ENCODE data around the gene PTP4A2.

Gene PTP4A2

DNA sequence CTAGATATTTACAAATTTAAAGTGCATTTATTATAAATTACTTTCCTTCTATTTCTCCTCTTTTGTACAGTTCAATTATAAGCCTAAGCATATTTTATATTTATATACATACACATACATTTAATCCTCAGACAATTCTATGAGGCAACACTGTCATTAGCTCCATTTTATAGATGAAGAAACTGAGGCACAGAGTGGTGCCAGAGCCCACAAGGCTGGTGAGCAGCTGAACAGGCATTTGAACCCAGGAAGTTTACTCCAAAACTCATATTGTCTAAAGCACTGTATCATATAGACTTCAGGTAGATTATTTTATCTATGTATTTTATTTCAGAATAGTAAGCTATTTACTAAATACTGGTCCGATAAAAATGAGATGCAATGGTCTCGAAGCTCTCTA is 52.3 kb downstream of the PTP4A2 start:
- DNase-seq (ENCODE audit: low spot score): no peak

DNA sequence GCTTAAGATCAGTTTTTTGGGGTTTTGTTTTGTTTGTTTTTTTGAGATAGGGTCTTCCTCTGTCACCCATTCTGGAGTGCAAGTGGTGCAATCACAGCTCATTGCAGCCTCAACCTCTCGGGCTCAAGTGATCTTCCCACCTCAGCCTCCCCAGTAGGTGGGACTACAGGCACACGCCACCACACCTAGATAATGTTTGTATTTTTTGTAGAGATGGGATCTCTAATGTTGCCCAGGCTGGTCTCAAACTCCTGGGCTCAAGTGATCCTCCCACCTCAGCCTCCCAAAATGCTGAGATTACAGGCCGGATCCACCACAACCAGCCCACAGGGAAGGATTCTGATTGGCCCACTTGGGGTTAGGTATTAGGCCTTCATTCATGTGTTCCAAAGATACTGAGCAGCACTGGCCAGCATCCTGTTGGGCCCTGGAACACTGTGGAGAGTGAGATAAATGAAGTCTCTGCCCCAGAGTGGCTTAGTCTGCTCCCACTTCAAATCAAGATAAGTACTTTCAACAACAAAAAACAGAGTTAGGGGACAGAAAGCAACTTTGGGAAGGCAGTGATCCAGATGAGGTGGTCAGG is 54.7 kb downstream of the PTP4A2 start:
- no peak for DNase-seq (ENCODE audit: low spot score)

DNA sequence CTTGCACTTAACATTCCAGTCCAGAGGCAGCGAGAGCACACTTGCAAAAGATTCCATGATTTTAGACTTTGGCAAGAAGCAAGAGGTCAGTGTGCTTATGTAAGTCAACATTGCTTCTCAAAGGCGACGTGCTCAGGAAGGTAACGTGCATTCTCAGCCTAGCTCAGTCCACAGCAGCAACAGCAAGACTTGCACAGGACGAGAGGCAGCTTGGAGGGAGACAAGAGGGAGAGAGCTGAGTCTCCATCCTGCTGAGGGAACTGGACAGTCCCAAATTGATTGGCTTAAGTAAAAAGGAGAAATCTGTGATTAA is 56.5 kb downstream of the PTP4A2 start:
- no peak for DNase-seq (ENCODE audit: low spot score)

DNA sequence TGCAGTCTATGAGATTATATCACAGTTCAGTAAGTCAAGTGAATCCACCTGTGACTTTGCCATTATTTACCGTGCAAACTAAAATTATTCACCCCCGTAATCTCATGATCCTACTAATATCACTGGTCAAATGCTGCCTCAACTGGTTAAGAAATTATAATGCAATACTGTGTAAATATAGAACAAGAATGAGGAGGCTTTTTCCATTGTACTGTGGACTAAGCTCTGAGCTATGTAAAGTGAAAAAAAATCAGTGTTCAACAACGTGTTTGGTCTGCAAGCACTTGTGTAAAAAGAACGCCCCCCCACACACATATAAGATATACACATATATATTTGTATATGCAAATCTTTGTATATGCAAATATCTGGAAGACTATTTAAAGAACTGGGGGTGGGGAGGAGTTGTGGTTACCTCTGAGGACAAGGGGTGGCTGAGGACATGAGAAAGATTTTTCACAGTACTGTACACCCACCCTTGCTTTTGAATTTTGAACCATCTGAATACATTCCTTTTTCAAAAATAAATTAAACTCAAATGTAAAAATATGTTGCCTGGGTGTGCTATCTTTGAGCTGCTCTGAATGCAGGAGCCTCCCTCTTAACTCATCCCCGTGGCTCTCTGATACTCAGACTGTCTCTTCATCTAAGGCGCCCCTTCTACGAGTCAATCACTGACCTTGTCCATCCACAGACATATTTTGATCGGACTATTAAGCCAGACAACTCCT is 57.0 kb downstream of the PTP4A2 start:
- DNase-seq (ENCODE audit: low spot score): no peak

DNA sequence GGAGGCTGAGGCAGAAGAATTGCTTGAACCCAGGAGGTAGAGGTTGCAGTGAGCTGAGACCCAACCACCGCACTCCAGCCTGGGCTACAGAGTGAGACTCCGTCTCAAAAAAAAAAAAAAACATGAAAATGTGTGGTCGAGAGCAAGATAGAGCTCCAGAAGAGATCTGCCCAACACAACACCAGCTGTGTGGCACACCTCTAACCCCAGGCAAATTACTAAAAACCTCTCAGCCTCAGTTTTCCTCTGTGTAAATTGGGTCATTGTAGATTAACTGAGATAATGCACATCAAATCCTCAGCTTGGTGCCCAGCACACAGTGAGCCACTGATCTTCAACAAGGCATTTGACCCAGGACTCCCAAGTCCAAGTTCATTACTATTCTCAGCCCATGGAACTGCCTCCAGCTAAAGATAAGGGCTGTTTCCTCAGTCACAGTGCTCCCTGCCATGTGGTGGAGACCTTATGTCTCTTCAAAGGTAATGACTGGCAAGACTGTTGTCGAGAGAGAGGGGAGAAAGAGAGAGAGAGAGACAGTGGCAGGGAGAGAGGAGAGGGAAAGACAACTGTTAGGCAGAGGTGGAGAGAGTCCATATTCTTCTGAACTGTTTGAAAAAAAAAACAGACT is 58.1 kb downstream of the PTP4A2 start:
- DNase-seq (ENCODE audit: low spot score): no peak

DNA sequence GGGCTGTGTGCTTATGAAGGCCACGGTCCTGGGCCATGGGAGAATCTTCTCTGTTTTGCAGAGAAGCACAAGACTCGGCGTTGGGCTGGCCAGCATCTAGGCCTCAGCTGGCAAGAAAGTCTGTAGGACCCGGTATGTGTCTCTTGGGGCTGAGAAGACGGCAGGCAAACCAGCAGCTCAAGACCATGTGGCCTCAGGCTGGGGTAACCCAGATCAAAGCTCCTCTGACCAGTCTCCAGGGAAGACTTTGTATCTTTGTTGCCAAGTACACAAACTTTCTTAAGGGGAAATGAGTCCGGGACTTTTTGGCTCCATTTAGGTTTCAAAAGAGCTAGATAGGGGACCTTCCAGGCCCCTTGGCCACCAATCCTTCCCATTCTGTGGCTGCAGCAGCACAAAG is 60.1 kb downstream of the PTP4A2 start:
- DNase-seq (ENCODE audit: low spot score): no peak

DNA sequence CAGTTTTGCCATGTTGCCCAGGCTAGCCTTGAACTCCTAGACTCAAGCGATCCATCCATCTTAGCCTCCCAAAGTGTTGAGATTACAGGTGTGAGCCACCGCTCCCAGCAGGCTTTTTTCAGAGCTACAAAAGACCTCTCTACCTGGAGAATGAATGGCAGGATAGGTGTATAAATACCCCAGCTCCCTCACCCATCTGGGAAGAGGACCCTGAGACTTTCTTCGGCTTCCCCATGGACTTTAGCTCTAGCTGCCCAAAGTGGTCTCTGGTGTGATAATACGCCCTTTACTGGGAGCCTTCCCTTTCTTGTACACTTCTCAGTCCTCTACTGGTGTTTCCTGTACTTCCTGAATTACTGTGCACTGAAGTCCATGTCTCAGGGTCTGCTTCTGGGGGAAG is 60.6 kb downstream of the PTP4A2 start:
- no peak for DNase-seq (ENCODE audit: low spot score)

DNA sequence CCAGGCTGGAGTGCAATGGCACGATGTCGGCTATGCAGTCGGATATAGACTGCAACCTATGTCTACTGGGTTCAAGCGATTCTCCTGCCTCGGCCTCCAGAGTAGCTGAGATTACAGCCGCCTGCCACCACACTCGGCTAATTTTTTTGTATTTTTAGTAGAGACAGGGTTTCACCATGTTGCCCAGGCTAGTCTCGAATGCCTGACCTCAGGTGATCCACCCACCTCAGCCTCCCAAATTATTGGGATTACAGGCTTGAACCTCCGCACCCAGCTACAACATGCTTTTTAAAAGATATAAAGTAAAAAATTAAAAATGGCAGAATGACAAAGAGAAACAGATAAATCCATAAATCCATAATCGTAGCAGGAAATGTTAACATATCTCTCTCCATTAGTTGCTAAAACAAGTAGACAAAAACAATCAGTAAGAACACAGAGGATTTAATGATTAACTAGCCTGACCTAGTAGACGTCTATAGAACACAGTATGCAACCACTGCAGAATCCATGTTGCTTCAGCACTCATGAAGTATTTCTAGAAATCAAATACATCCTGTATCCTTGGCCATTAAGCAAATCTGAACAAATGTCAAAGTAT is 62.4 kb downstream of the PTP4A2 start:
- DNase-seq (ENCODE audit: low spot score): no peak

DNA sequence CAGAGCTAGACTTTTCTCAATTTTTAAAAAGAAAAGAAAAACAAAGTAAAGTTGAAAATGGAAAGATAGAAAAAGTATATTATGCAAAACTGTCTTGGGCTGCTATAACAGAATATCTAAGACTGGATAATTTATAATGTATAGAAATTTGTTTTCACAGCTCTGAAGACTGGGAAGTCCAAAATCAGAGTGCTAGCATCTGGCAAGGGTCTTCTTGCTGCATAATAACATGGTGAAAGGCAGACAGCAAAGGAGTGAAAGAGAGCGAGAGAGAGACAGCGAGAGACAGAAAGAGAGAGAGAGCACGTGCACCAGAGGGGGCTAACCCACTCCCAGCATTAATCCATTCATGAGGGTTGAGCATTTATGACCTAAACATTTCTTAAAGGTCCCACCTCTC is 63.2 kb downstream of the PTP4A2 start:
- DNase-seq (ENCODE audit: low spot score): no peak

DNA sequence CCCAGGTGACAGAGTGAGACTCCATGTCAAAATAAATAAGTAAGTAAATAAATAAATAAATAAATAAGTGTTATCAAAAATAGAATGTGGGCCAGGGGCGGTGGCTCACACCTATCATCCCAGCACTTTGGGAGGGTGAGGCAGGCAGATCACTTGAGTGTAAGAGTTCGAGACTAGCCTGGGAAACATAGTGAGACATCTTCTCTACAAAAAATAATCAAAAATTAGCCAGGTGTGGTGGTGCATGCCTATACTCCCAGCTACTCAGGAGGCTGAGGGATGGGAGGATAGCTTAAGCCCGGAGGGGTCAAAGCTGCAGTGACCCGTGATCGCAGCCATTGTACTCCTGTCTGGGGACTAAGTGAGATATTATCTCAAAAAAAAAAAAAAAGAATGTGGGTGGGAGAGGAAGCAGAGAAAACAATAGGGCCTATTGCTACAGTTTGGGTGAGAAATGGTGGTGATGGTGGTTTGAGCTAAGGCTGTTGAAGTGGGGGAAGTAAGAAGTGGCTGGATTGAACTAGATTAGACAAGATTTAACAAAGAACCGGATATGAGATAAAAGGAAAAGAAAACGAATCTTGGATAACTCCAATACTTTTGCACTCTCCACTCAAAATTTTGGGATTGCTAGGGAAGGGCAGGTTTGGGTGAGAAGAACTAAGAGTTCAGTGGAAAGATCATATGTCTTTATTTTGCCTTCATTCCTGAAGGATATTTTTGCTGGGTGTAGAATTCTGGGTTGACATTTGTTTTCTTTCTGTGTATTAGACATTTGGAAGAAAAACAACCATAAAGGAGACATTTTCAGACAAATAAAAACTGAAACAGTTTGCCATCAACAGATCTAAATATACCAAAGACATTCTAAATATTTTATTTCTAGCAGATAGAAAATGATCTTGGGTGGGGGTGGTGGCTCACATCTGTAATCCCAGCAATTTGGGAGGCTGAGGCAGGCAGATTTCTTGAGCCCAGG is 65.2 kb downstream of the PTP4A2 start:
- no peak for DNase-seq (ENCODE audit: low spot score)

DNA sequence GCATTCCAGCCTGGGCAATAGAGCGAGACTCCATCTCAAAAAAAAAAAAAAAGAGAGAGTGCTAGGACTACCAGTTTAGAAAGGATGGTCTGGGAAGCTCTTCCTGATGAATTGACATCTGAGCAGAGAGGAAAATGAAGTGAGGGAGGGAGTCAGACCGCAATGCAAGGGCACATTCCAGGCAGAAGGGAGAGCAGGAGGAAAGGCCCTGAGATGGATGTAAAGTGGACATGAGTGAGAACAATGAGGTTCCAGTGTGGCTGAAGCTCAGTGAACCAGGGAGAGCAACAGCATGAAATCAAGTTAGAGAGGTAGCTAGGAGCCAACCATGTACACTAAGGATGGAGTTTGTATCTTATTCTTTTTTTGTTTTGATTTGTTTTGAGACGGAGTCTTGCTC is 66.5 kb downstream of the PTP4A2 start:
- DNase-seq (ENCODE audit: low spot score): no peak

DNA sequence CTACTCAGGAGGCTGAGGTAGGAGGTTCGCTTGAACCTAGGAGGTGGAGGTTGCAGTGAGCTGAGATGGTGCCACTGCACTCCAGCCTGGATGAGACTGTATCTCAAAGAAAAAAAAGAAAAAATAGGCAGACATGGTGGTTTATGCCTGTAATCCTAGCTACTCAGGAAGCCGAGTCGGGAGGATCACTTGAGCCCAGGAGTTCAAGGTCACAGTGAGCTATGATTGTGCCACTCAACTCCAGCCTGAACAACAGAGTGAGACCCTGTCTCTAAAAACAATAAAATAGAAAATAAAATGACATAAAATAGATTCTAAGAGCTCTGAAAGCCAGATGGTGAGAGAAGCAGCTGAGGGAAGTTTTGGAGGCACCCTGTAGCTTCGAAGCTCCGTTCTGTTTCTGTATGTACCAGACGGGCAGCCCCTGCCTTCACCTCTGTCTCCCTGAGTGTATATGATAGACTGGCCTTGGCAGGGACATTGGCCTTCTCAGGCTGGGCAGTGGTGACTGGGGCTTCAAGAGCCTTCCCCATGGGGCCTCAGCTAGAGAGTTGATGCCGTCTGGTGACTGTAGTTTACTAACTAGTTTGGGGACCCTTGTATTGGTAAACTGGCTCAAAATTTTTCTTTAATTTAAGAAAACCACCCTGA is 68.0 kb downstream of the PTP4A2 start:
- no peak for DNase-seq (ENCODE audit: low spot score)

DNA sequence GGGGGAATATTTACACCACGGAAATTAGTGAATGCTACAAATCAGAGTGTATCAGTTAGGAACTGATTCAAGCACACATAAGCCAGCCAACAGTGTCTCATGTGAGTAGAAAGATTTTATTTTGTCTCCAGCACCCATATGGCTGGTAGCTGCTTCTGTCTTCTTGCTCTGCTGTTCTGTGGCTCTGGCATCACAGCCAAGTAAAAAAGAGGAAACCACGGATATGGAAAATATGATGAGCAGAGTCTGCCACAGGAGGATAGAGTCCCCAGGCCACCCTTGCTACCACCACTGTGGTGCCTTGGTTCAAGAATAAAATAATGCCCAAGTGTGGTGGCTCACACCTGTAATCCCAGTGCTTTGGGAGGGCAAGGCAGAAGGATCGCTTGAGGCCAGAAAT is 68.7 kb downstream of the PTP4A2 start:
- no peak for DNase-seq (ENCODE audit: low spot score)

DNA sequence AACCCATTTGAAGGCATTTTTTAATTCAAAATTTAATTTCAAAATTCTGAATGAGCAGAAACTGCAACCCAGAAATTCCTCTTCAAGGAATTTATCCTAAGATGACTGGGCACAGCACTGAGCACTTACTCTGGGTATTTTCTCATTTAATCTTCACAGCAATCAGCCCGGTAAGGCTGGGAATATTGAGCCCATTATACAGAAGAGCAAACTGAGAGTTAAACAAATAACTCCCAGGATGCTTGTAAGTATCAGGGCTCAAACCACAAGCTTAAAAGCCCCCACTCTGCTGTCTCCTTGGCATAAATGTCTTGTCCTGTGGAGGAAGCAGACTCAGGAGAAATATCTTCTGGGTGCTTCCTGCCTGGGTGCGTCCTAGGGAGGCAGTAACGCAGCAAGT is 69.3 kb downstream of the PTP4A2 start:
- DNase-seq (ENCODE audit: low spot score): no peak

DNA sequence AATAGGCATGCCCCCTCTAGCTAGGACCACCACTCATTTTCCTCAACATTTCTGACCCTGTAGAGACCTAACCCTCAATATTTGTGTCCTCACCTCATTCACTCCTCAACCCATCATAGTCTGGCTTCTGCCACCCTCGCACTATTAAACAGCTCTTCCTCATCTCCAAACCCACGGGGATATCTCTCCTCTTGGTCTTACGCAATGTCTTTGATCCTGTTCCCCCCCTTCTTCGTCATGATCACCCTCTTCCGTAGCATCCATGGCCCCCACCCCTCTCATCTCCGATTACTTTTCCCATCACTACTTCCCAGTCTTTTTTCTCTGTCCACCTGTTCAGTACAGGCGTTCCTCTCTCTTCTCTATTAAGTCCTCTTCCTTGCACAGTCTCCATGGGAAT is 70.6 kb downstream of the PTP4A2 start:
- DNase-seq (ENCODE audit: low spot score): no peak

DNA sequence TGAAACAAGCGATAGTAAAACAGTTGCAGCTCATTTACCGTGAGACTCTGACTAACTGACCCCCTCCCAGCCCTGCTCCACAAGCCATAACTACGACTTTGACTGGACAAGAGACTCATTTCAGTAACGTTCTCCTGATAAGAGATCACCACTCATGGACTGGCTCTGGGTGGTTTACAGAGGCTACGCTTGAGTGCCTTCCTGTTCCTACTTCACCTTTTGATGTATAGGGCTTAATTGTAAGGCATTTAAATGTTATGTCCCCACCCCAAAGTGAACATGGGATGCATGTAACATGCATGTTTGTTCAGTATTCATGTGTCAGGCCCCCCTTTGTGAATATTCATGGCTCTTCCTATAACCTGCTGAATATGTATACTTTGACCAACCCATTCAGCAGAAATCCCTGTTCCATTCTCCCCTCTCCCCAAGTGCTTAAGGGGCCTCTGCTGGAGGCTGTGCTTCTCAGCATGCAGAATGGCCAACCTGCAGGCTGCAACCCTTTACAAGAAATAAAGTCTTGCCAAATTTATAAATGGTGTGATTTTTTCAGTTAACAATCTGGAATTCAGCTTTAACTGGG is 71.6 kb downstream of the PTP4A2 start:
- no peak for DNase-seq (ENCODE audit: low spot score)

DNA sequence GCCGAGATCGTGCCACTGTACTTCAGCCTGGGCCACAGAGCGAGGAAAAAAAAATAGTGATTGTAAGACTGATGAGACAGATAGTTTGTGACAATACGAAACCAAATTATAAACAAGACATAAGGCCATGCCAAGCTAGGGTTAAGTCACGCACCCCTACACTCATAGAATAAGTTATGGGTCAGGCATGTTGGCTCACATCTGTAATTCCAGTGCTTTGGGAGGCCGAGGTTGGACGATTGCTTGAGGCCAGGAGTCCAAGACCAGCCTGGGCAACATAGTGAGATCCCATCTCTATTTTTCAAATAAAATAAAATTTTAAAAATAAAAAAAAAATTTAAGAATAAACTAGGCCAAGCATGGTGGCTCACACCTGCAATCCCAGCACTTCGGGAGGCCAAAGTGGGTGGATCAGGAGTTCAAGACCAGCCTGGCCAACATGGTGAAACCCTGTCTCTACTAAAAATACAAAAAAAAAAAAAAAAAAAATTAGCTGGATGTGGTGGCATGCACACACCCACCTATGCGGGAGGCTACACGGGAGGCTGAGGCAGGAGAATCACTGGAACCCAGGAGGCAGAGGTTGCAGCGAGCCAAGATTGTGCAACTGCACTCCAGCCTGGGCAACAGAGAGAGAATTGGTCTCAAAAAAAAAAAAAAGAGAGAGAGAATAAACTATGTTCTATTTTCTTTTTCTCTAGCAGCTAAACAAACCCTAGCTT is 72.3 kb downstream of the PTP4A2 start:
- no peak for DNase-seq (ENCODE audit: low spot score)

DNA sequence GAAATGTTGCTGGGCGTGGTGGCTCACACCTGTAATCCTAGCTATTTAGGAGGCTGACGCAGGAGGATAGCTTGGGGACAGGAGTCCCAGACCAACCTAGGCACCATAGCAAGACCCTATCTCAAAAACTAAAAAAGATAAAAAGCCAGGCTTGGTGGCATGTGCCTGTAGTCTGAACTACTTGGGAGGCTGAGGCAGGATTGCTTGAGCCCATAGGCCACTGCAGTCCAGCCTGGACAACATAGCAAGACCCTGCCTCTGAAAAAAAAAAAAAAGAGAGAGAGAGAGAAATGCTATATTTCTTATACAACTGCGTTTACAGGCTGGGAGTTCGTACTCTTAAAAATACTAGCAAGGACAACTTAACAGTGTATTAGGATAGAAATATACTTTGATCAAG is 76.1 kb downstream of the PTP4A2 start:
- no peak for DNase-seq (ENCODE audit: low spot score)

DNA sequence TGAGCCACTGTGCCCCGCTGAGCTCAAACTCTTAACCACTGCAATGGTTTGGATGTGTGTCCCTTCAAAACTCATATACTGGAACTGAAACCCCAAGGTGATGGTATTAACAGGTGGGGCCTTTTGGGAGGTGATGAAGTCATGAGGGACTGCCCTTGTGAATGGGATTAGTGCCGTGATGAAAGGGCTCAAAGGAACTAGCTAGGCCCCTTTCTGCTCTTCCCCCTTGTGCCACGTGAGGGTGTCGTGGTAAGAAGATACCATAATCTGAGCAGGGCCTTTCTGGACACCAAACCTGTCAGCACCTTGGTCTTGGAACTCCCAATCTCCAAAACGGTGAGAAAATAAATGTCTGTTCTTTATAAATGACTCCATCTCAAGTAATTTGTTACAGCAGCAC is 76.8 kb downstream of the PTP4A2 start:
- DNase-seq (ENCODE audit: low spot score): no peak

DNA sequence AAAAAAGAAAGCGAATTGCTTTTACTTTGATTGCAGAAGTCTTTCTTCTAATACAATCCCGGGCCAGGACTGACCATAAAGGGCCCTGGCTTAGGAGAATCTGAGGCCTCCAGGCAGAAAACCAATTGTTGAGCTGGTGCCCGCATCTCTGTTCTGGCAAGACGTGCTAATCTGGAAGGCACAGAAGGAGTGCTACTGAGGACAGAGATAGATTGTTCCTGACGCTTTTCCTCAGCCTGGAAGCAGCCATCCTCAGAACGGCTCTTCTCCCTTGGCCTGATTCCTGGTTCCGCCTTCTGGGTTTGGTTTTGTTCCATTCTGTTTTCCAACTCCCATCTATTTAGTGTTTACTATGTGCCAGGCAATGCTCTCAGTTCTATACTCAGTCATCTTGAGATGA is 77.6 kb downstream of the PTP4A2 start:
- DNase-seq (ENCODE audit: low spot score): no peak

DNA sequence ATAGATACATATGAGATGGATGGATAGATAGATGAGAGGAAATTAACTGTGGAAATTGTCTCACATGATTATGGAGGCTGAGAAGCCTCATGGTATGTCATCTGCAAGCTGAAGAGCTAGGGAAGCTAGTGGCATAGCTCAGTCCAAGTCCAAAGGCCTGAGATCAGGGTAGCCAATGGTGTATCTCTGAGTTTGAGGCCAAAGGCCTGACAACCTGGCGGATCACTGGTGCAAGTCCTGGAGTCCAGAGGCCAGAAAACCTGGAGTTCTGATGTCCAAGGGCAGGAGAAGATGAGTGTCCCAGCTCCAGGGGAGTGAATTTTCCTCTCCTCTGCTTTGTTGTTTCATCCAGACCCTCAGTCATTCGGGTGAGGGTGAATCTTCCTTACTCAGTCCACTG is 78.4 kb downstream of the PTP4A2 start:
- DNase-seq (ENCODE audit: low spot score): no peak
